Naive thymus-derived CD4-positive, alpha-beta T cell (primary cell): ENCODE data around the gene NKG7. TPM values are rescaled to one million over a fixed set of nuclear protein-coding genes. Genes with fewer than 3 reads are reported as not detected.

ENCODE experiments used
- ATAC-seq: fragments of 150-1000 bp; cut with Tn5 transposase; 2 replicates; pipeline ENCODE4 v1.10.0; 2021; ENCODE audit warnings: mild to moderate bottlenecking, moderate library complexity
- CTCF ChIA-PET: fragments of 350-600 bp; sonication (Branson Sonifier 250); formaldehyde crosslinking; loops from one replicate; lab custom pipeline; 2021; ENCODE audit warnings: antibody characterized with exemption; lab: Charles Lee
- POLR2A ChIA-PET: fragments of 350-600 bp; sonication (Branson Sonifier 250); formaldehyde crosslinking; loops from one replicate; lab custom pipeline; 2021; ENCODE audit warnings: antibody characterized with exemption, inconsistent platforms; lab: Charles Lee
- DNase-seq, 9 donors: peaks; one replicate each; pipeline versions ENCODE4 v3.0.0 to v3.0.0-alpha.2; 2020 to 2022; ENCODE audit warnings: mixed read lengths in 1 of 9
- H3K27ac ChIP-seq: one replicate; pipeline ENCODE4 v1.7.0; 2013; ENCODE audit warnings: mild to moderate bottlenecking, low read depth, low read length, moderate library complexity
- H3K27me3 ChIP-seq, 2 donors: one replicate each; pipeline ENCODE4 v1.7.0; 2013; ENCODE audit warnings: low read length in 2 of 2, mild to moderate bottlenecking in 2 of 2, moderate library complexity in 2 of 2; ENCODE audit not compliant: control insufficient read depth in 2 of 2, insufficient read depth in 2 of 2
- H3K36me3 ChIP-seq, 3 experiments: 1 replicate in 2 of 3; 2 replicates in 1 of 3; pipeline ENCODE4 v1.7.0; 2013; ENCODE audit warnings: low read length in 3 of 3, mild to moderate bottlenecking in 3 of 3, moderate library complexity in 1 of 3; ENCODE audit not compliant: insufficient read depth in 3 of 3, control insufficient read depth in 2 of 3
- H3K4me1 ChIP-seq, 2 donors: one replicate each; pipeline ENCODE4 v1.7.0; 2013; ENCODE audit warnings: low read length in 2 of 2, mild to moderate bottlenecking in 2 of 2, moderate library complexity in 1 of 2; ENCODE audit not compliant: control insufficient read depth in 2 of 2, insufficient read depth in 2 of 2
- H3K4me3 ChIP-seq: 2 replicates; pipeline ENCODE4 v1.7.0; 2013; ENCODE audit warnings: mild to moderate bottlenecking, low read length
- H3K9me3 ChIP-seq, 3 experiments: 1 replicate in 2 of 3; 2 replicates in 1 of 3; pipeline ENCODE4 v1.7.0; 2013; ENCODE audit warnings: low read length in 3 of 3; ENCODE audit not compliant: control insufficient read depth in 2 of 3
- H3K27ac Mint-ChIP-seq, 9 donors: one replicate each; pipeline ENCODE4 v1.8.0; 2020 to 2022; ENCODE audit warnings: mixed read lengths in 9 of 9, mild to moderate bottlenecking in 8 of 9, moderate library complexity in 5 of 9, inconsistent platforms in 2 of 9
- H3K27me3 Mint-ChIP-seq, 5 donors: one replicate each; pipeline ENCODE4 v1.8.0; 2021 to 2022; ENCODE audit warnings: mixed read lengths in 5 of 5, mild to moderate bottlenecking in 1 of 5
- H3K36me3 Mint-ChIP-seq, 5 donors: one replicate each; pipeline ENCODE4 v1.8.0; 2020 to 2022; ENCODE audit warnings: mixed read lengths in 5 of 5, mild to moderate bottlenecking in 3 of 5, inconsistent platforms in 1 of 5
- H3K4me1 Mint-ChIP-seq, 7 donors: one replicate each; pipeline ENCODE4 v1.8.0; 2020 to 2022; ENCODE audit warnings: mixed read lengths in 7 of 7, mild to moderate bottlenecking in 3 of 7, inconsistent platforms in 1 of 7
- H3K4me3 Mint-ChIP-seq, 10 donors: one replicate each; pipeline ENCODE4 v1.8.0; 2020 to 2022; ENCODE audit warnings: mild to moderate bottlenecking in 10 of 10, mixed read lengths in 10 of 10, moderate library complexity in 6 of 10, inconsistent platforms in 2 of 10
- H3K9me3 Mint-ChIP-seq, 11 donors: one replicate each; pipeline ENCODE4 v1.8.0; 2020 to 2022; ENCODE audit warnings: mixed read lengths in 11 of 11, mild to moderate bottlenecking in 4 of 11, inconsistent platforms in 1 of 11, moderate library complexity in 1 of 11
- intact Hi-C, 2 donors: fragments of 100-400 bp; cut with micrococcal nuclease; formaldehyde crosslinking; loops; one replicate each; pipeline ENCODE4 v1.15.1; 2023
- polyA plus RNA-seq, 2 donors: library from polyadenylated mRNA; unstranded; fragments of 300-500 nt; fragmentation: Illumina TruSeq; gene quantifications; one replicate each; pipeline ENCODE4 v1.2.3, GENCODE V29; 2021
- total RNA-seq, 6 experiments: library from RNA in 5 of 6; stranded (reverse) in 5 of 6; gene quantifications; 1 replicate in 5 of 6; 2 replicates in 1 of 6; pipeline ENCODE4 v1.2.3 and lab custom pipeline; 2021 to 2026

The NKG7 gene
- total and polyA plus RNA-seq, 7 experiments from 2014 or later: 3.9 to 336 (median 9.8) TPM

DNA sequence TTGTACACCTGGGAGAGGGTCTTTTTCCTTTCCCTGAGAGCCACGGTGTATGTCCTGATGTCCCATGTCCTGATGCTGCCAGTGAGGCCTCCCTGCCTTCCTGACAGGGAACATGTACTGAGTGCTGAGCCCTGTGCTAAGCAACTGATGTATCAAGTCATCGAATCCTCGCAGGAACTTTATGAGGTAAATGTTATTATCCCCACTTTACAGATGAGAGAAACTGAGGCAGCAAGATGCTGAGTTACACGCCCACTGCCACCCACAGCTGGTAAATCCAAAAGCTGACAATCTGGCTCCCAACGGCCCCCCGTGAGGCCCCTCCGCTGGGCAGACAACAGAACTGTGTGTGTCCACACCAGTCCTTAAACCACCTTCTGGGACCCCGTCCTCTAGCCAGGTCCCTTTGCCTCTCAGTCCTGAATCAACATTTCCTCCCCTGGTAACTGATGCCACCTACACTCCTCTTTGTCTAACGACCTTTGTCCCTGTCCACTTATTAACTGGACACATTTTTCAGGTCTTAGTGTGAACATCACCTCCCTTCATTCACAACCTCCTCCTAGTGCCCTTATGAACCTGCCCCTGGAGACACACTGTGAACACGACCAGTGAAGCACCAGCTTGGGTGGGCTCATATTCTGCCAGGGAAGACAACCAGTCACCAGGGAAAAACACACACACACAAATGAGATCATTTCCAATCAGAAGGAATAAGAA is 25.1 kb downstream of the NKG7 start:
- no peaks in the 10 kb centered on the region for H3K27me3 ChIP-seq
- H3K36me3 ChIP-seq: peaks cover 0 to 49% (median 6%) of the 10 kb centered on the region in 3 experiments
- Mint-ChIP-seq H3K4me1 (peaks cover 0 to 6% (median 4%) of the 10 kb centered on the region in 7 donors), H3K4me3 (no peak overlapping the region), H3K9me3 (no peaks in the 10 kb centered on the region), H3K36me3 (peaks cover 7 to 37% (median 9%) of the 10 kb centered on the region in 5 donors), H3K27me3 (no peaks in the 10 kb centered on the region), H3K27ac (peak overlapping the region in 1 of 9 donors; percentile 5)
- H3K4me1 ChIP-seq: no peaks in the 10 kb centered on the region
- ATAC-seq (no peak), DNase-seq (no peak)
- H3K27ac ChIP-seq: no peak overlapping the region
- no peak overlapping the region for H3K4me3 ChIP-seq
- intact Hi-C loops: no loop called here
- ChIA-PET POLR2A (no interaction called here), CTCF (no interaction called here)
- no peaks in the 10 kb centered on the region for H3K9me3 ChIP-seq

DNA sequence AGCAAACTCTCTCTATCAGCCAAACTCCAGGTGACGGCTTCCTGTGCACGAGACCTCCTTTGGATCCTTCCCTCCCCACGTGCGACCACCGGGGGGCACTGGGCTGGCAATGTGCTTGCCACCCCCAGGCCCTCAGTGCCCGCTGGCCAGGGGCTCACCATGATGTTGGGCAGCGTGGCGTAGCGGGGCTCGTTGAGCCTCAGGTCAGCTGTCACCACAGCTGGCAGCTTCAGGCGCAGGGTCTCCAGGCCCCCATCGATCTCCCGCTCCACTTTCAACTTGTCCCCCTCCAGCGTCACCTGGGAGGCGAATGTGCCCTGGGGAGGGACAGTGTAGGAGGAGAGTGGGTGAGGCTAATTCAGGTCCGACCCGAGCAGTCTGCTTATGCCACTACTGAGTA is 25.7 kb downstream of the NKG7 start:
- Mint-ChIP-seq H3K36me3 (peaks cover 1 to 31% (median 6%) of the 10 kb centered on the region in 5 donors), H3K9me3 (no peaks in the 10 kb centered on the region), H3K27ac (no peak overlapping the region), H3K27me3 (peaks cover 0 to 2% (median 0%) of the 10 kb centered on the region in 5 donors), H3K4me1 (peaks cover 0 to 5% (median 2%) of the 10 kb centered on the region in 7 donors), H3K4me3 (no peak overlapping the region)
- Histone ChIP-seq H3K9me3 (no peaks in the 10 kb centered on the region), H3K36me3 (peaks cover 0 to 44% (median 6%) of the 10 kb centered on the region in 3 experiments), H3K4me1 (no peaks in the 10 kb centered on the region), H3K27me3 (no peaks in the 10 kb centered on the region), H3K27ac (no peak overlapping the region), H3K4me3 (no peak overlapping the region)
- DNase-seq (no peak), ATAC-seq (no peak)
- ChIA-PET POLR2A (no interaction called here), CTCF (no interaction called here)
- intact Hi-C loops: no loop called here

GRCh38 chr19:51345076-51345620 is 27.3 kb downstream of the NKG7 start:
- Histone ChIP-seq H3K36me3 (peaks cover 0 to 28% (median 3%) of the 10 kb centered on the region in 3 experiments), H3K9me3 (no peaks in the 10 kb centered on the region), H3K4me1 (no peaks in the 10 kb centered on the region), H3K27ac (no peak overlapping the region), H3K4me3 (no peak overlapping the region), H3K27me3 (no peaks in the 10 kb centered on the region)
- Mint-ChIP-seq H3K9me3 (no peaks in the 10 kb centered on the region), H3K4me3 (no peak overlapping the region), H3K4me1 (peaks cover 0 to 10% (median 6%) of the 10 kb centered on the region in 7 donors), H3K27me3 (peaks cover 0 to 13% (median 0%) of the 10 kb centered on the region in 5 donors), H3K27ac (peak overlapping the region in 2 of 9 donors; percentile 15 to 28), H3K36me3 (peaks cover 0 to 20% (median 4%) of the 10 kb centered on the region in 5 donors)
- DNase-seq: no peak
- POLR2A ChIA-PET: no interaction called here
- ATAC-seq: no peak
- CTCF ChIA-PET: no interaction called here
- intact Hi-C loops: no loop called here

GRCh38 chr19:51342631-51343569 is 29.6 kb downstream of the NKG7 start:
- CTCF ChIA-PET: interaction anchor here (0.5 kb wide), 1 partner anchor 1411 kb away, joined by 3 read pairs; no protein-coding TSS in a partner anchor
- Mint-ChIP-seq H3K27ac (peak overlapping the region; percentile 14 to 76 (median 34)), H3K27me3 (peaks cover 0 to 13% (median 0%) of the 10 kb centered on the region in 5 donors)

GRCh38 chr19:51341976-51342580 is 30.4 kb downstream of the NKG7 start, which contains the start of gene VSIG10L:
TSS of gene VSIG10L (minus strand) at chr19:51342139. CDS start at chr19:51342124, 15 bp downstream.
- intact Hi-C loops: no loop called here
- peak within 1 kb of the TSS; percentile 14 to 77 (median 61) for H3K27ac Mint-ChIP-seq
- H3K27me3 ChIP-seq: no peaks in the 10 kb centered on the region
- peaks cover 0 to 22% (median 3%) of the 10 kb centered on the region in 3 experiments for H3K36me3 ChIP-seq
- H3K4me1 Mint-ChIP-seq: peaks cover 14 to 24% (median 19%) of the 10 kb centered on the region in 7 donors
- CTCF ChIA-PET: no interaction called here
- peak within 1 kb of the TSS; percentile 53 to 94 (median 65) for H3K4me3 Mint-ChIP-seq
- no peak for ATAC-seq
- no peak for DNase-seq
- H3K9me3 ChIP-seq: no peaks in the 10 kb centered on the region
- H3K27me3 Mint-ChIP-seq: peaks cover 0 to 13% (median 0%) of the 10 kb centered on the region in 5 donors
- H3K27ac ChIP-seq: no peak within 1 kb of the TSS
- peaks cover 10 to 11% of the 10 kb centered on the region in 2 donors for H3K4me1 ChIP-seq
- peaks cover 0 to 10% (median 0%) of the 10 kb centered on the region in 5 donors for H3K36me3 Mint-ChIP-seq
- POLR2A ChIA-PET: no interaction called here
- no peaks in the 10 kb centered on the region for H3K9me3 Mint-ChIP-seq
- no peak within 1 kb of the TSS for H3K4me3 ChIP-seq

More at GRCh38 chr19:51342631-51343569, 29.6 kb downstream of the NKG7 start:
- Histone ChIP-seq H3K27ac (no peak overlapping the region), H3K9me3 (no peaks in the 10 kb centered on the region), H3K4me3 (no peak overlapping the region), H3K27me3 (no peaks in the 10 kb centered on the region), H3K4me1 (peaks cover 10 to 11% of the 10 kb centered on the region in 2 donors), H3K36me3 (peaks cover 0 to 25% (median 3%) of the 10 kb centered on the region in 3 experiments)
- peaks cover 0 to 15% (median 4%) of the 10 kb centered on the region in 5 donors for H3K36me3 Mint-ChIP-seq
- POLR2A ChIA-PET: no interaction called here
- H3K4me1 Mint-ChIP-seq: peaks cover 14 to 24% (median 19%) of the 10 kb centered on the region in 7 donors
- ATAC-seq (no peak), DNase-seq (no peak)
- intact Hi-C loops: no loop called here
- no peaks in the 10 kb centered on the region for H3K9me3 Mint-ChIP-seq
- peak overlapping the region in 5 of 10 donors; percentile 4 to 53 (median 20) for H3K4me3 Mint-ChIP-seq

GRCh38 chr19:51341066-51341465 is 31.4 kb downstream of the NKG7 start:
- Histone ChIP-seq H3K36me3 (peaks cover 0 to 12% (median 0%) of the 10 kb centered on the region in 3 experiments), H3K27me3 (no peaks in the 10 kb centered on the region), H3K9me3 (no peaks in the 10 kb centered on the region), H3K27ac (no peak overlapping the region), H3K4me1 (peaks cover 10 to 11% of the 10 kb centered on the region in 2 donors), H3K4me3 (no peak overlapping the region)
- CTCF ChIA-PET: interaction anchor here (0.8 kb wide), 1 partner anchor 173 kb away, joined by 3 read pairs; no protein-coding TSS in a partner anchor
- Mint-ChIP-seq H3K36me3 (peaks cover 0 to 6% (median 0%) of the 10 kb centered on the region in 5 donors), H3K9me3 (no peaks in the 10 kb centered on the region), H3K4me3 (peak overlapping the region; percentile 52 to 94 (median 65)), H3K27me3 (peaks cover 0 to 13% (median 0%) of the 10 kb centered on the region in 5 donors), H3K27ac (peak overlapping the region in 3 of 9 donors; percentile 61 to 77 (median 72)), H3K4me1 (peaks cover 14 to 24% (median 19%) of the 10 kb centered on the region in 7 donors)
- DNase-seq (no peak), ATAC-seq (no peak)
- intact Hi-C loops: no loop called here
- POLR2A ChIA-PET: no interaction called here
